ENCODE measurements around the gene SRP68.

DNA sequence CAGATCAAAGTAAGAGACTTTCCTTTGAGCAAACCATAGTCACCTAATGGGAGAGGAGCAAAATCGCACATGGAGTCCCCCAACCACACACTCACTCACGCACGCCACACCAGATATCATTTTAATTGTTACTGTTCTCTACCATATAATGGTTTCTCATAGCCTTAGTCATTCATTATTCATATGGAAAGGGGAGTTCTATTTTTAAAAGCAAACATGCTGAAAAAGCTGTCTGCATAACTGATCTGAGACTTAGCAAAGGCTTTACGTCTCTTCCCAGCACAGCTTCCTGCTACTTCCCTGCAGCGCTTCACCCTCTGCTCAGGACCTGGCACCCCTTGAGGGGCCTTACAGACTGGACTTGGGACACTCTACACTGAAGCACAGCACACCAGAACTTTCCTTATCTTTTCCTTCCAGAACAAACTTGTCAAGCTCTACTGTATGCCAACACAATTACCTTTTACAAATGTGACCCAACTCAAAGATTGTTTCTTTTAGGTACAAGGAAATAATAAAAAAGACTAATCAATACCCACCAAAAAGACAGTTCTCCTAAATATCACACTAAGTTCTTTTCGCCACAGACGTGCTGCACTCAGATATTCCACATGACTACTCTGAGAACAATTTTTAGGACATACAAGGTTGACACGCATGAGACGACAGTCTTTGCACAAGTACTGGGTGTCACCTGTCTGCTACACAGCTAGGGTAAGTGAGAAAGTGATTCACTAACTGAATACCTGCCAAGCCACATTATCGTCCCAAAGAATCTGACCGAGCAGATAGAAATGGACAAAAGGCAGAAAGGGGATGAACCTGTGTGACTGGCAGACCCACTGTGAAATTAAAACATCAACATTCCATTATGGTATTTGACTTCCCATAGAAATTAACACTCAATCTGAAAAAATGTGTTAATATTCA lies 21.5 kb downstream of the SRP68 start:
- TF ChIP-seq, protein P1, sequence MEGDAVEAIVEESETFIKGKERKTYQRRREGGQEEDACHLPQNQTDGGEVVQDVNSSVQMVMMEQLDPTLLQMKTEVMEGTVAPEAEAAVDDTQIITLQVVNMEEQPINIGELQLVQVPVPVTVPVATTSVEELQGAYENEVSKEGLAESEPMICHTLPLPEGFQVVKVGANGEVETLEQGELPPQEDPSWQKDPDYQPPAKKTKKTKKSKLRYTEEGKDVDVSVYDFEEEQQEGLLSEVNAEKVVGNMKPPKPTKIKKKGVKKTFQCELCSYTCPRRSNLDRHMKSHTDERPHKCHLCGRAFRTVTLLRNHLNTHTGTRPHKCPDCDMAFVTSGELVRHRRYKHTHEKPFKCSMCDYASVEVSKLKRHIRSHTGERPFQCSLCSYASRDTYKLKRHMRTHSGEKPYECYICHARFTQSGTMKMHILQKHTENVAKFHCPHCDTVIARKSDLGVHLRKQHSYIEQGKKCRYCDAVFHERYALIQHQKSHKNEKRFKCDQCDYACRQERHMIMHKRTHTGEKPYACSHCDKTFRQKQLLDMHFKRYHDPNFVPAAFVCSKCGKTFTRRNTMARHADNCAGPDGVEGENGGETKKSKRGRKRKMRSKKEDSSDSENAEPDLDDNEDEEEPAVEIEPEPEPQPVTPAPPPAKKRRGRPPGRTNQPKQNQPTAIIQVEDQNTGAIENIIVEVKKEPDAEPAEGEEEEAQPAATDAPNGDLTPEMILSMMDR (IDR thresholded peaks at IDR 0.05; ENCODE audit: insufficient read depth, low read length), result no peak
- no peak for TF ChIP-seq SPI1 (IDR thresholded peaks at IDR 0.05; ENCODE audit: borderline replicate concordance, low read depth)
- TF ChIP-seq, protein P2, sequence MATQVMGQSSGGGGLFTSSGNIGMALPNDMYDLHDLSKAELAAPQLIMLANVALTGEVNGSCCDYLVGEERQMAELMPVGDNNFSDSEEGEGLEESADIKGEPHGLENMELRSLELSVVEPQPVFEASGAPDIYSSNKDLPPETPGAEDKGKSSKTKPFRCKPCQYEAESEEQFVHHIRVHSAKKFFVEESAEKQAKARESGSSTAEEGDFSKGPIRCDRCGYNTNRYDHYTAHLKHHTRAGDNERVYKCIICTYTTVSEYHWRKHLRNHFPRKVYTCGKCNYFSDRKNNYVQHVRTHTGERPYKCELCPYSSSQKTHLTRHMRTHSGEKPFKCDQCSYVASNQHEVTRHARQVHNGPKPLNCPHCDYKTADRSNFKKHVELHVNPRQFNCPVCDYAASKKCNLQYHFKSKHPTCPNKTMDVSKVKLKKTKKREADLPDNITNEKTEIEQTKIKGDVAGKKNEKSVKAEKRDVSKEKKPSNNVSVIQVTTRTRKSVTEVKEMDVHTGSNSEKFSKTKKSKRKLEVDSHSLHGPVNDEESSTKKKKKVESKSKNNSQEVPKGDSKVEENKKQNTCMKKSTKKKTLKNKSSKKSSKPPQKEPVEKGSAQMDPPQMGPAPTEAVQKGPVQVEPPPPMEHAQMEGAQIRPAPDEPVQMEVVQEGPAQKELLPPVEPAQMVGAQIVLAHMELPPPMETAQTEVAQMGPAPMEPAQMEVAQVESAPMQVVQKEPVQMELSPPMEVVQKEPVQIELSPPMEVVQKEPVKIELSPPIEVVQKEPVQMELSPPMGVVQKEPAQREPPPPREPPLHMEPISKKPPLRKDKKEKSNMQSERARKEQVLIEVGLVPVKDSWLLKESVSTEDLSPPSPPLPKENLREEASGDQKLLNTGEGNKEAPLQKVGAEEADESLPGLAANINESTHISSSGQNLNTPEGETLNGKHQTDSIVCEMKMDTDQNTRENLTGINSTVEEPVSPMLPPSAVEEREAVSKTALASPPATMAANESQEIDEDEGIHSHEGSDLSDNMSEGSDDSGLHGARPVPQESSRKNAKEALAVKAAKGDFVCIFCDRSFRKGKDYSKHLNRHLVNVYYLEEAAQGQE (IDR thresholded peaks at IDR 0.05; ENCODE audit: insufficient replicate concordance, low read depth), result no peak
